PC-9 (cell line): Measurements from ENCODE around the gene SYT15. TPM values are rescaled to one million over a fixed set of nuclear protein-coding genes. Genes with fewer than 3 reads are reported as not detected.
"Not testable (repeated sequence)": the region's sequence is repeated elsewhere in the genome, so short reads cannot be mapped to it uniquely, and the experiment has no call there.

Source experiments
- BruUV-seq: library from RNA; stranded (reverse); fragments of 400-500 nt; replicated peaks from 2 replicates; lab custom pipeline; 2021; lab: Mats Ljungman, UMichigan
- CTCF ChIA-PET: fragments of 300-600 bp; sonication (Branson Sonifier 250); formaldehyde crosslinking; loops from one replicate; lab custom pipeline; 2022; ENCODE audit warnings: antibody characterized with exemption; lab: Charles Lee
- POLR2A ChIA-PET: fragments of 300-600 bp; sonication (Branson Sonifier 250); formaldehyde crosslinking; loops from one replicate; lab custom pipeline; 2022; ENCODE audit warnings: antibody characterized with exemption; ENCODE audit not compliant: unreplicated experiment; lab: Charles Lee
- DNase-seq, 2 experiments: peaks; one replicate each; pipeline versions ENCODE4 v3.0.0 to v3.0.0-alpha.2; 2015 to 2022; ENCODE audit warnings: mixed read lengths in 1 of 2
- H2AFZ ChIP-seq: fragments of 200-600 bp; sonication (generic); 2 replicates; pipeline ENCODE4 v1.8.1; 2017; ENCODE audit warnings: antibody characterized with exemption
- H3F3A ChIP-seq: fragments of 200-600 bp; sonication (generic); 2 replicates; pipeline ENCODE4 v1.8.1; 2017; ENCODE audit warnings: antibody characterized with exemption, mild to moderate bottlenecking, low read depth; ENCODE audit not compliant: insufficient read depth
- H3K27ac ChIP-seq: fragments of 200-600 bp; sonication (generic); 2 replicates; pipeline ENCODE4 v1.6.1; 2016; ENCODE audit warnings: mixed run types
- H3K27me3 ChIP-seq: fragments of 200-600 bp; sonication (generic); 2 replicates; pipeline ENCODE4 v1.6.1; 2016; ENCODE audit warnings: low read depth, mixed run types; ENCODE audit not compliant: insufficient read depth
- H3K36me3 ChIP-seq: fragments of 200-600 bp; sonication (generic); 2 replicates; pipeline ENCODE4 v1.6.1; 2016; ENCODE audit warnings: low read depth, mixed run types
- H3K4me1 ChIP-seq: fragments of 200-600 bp; sonication (generic); replicated peaks from 2 replicates; pipeline ENCODE4 v1.6.1; 2016; ENCODE audit warnings: mixed run types; ENCODE audit not compliant: insufficient read depth
- H3K4me2 ChIP-seq: fragments of 200-600 bp; sonication (generic); 2 replicates; pipeline ENCODE4 v1.6.1; 2017; ENCODE audit warnings: mixed run types
- H3K4me3 ChIP-seq: fragments of 200-600 bp; sonication (generic); 2 replicates; pipeline ENCODE4 v1.6.1; 2016; ENCODE audit warnings: mixed run types
- H3K79me2 ChIP-seq: fragments of 200-600 bp; sonication (generic); 2 replicates; pipeline ENCODE4 v1.6.1; 2017; ENCODE audit warnings: low read depth, mixed run types
- H3K9me2 ChIP-seq: fragments of 200-600 bp; sonication (generic); 2 replicates; pipeline ENCODE4 v1.8.1; 2017; ENCODE audit warnings: mild to moderate bottlenecking; ENCODE audit not compliant: insufficient read depth
- H3K9me3 ChIP-seq: fragments of 200-600 bp; sonication (generic); 2 replicates; pipeline ENCODE4 v1.8.1; 2016; ENCODE audit warnings: low read depth; ENCODE audit not compliant: insufficient read depth
- H4K20me1 ChIP-seq: fragments of 200-600 bp; sonication (generic); 2 replicates; pipeline ENCODE4 v1.8.1; 2017; ENCODE audit not compliant: insufficient read depth
- CTCF ChIP-seq: fragments of 200-600 bp; sonication (generic); conservative IDR thresholded peaks from 2 replicates; pipeline ENCODE4 v1.6.1; 2017; ENCODE audit warnings: mixed run types, antibody characterized with exemption, mild to moderate bottlenecking, moderate library complexity
- intact Hi-C: fragments of 100-400 bp; cut with micrococcal nuclease; formaldehyde crosslinking; loops from one replicate; pipeline ENCODE4 v1.10.0; 2022; ENCODE audit not compliant: unreplicated experiment
- total RNA-seq: library from RNA; stranded (reverse); gene quantifications from 2 replicates; pipeline ENCODE4 v1.2.3, GENCODE V29; 2021

The SYT15 gene
- total RNA-seq, 1 experiment from 2014 or later, result 1.9 TPM

GRCh38 chr10:46565591-46566332 is 13.2 kb upstream of the SYT15 start:
- H3K4me1 ChIP-seq, H3K4me2 ChIP-seq, H3K36me3 ChIP-seq, H4K20me1 ChIP-seq, BruUV-seq, H3K4me3 ChIP-seq, H3K27ac ChIP-seq, POLR2A ChIA-PET, H3K79me2 ChIP-seq, H3K9me3 ChIP-seq, H3K9me2 ChIP-seq, H3F3A ChIP-seq, H3K27me3 ChIP-seq, H2AFZ ChIP-seq: not testable (repeated sequence)
- DNase-seq, result peak; percentile 85 to 88
- intact Hi-C loops, result loop anchor here (5.0 kb wide), 1 partner anchor 338 kb away; no protein-coding TSS in a partner anchor
- TF ChIP-seq CTCF, result peak; percentile 82
- CTCF ChIA-PET, result interaction anchor here (0.5 kb wide), 1 partner anchor 336 kb away, joined by 3 read pairs; no protein-coding TSS in a partner anchor

- H3K9me2 ChIP-seq, H3K4me1 ChIP-seq, H3F3A ChIP-seq, BruUV-seq, H3K27ac ChIP-seq, H2AFZ ChIP-seq, CTCF ChIA-PET, H3K9me3 ChIP-seq, H3K27me3 ChIP-seq, H3K4me3 ChIP-seq, H3K36me3 ChIP-seq, H3K79me2 ChIP-seq, POLR2A ChIA-PET, H3K4me2 ChIP-seq, DNase-seq, H4K20me1 ChIP-seq: not testable (repeated sequence)
- intact Hi-C loops, result loop anchor here (5.0 kb wide), 1 partner anchor 340 kb away; no protein-coding TSS in a partner anchor
Observed at GRCh38 chr10:46567151-46567550, 11.8 kb upstream of the SYT15 start.

- H3K79me2 ChIP-seq, CTCF ChIA-PET, H3K4me1 ChIP-seq, H3K36me3 ChIP-seq, DNase-seq, intact Hi-C loops, H2AFZ ChIP-seq, BruUV-seq, H3K27ac ChIP-seq, H3K27me3 ChIP-seq, H3K9me2 ChIP-seq, H3K4me2 ChIP-seq, H3K4me3 ChIP-seq, POLR2A ChIA-PET, H4K20me1 ChIP-seq, H3K9me3 ChIP-seq, H3F3A ChIP-seq: not testable (repeated sequence)
Observed at GRCh38 chr10:46570655-46571054, 8.3 kb upstream of the SYT15 start.

GRCh38 chr10:46572765-46573164 is 6.2 kb upstream of the SYT15 start:
- H4K20me1 ChIP-seq, H3K4me1 ChIP-seq, H3K79me2 ChIP-seq, H3K9me2 ChIP-seq, H3K27me3 ChIP-seq, H3K9me3 ChIP-seq, H3F3A ChIP-seq, POLR2A ChIA-PET, H3K4me3 ChIP-seq, BruUV-seq, DNase-seq, CTCF ChIA-PET, H3K27ac ChIP-seq, H2AFZ ChIP-seq, H3K4me2 ChIP-seq, intact Hi-C loops, H3K36me3 ChIP-seq: not testable (repeated sequence)

GRCh38 chr10:46573314-46573713 is 5.6 kb upstream of the SYT15 start:
- H3K27me3 ChIP-seq, H3K27ac ChIP-seq, intact Hi-C loops, H3F3A ChIP-seq, H2AFZ ChIP-seq, H4K20me1 ChIP-seq, CTCF ChIA-PET, H3K9me2 ChIP-seq, BruUV-seq, H3K36me3 ChIP-seq, POLR2A ChIA-PET, H3K4me1 ChIP-seq, DNase-seq, H3K4me3 ChIP-seq, H3K79me2 ChIP-seq, H3K9me3 ChIP-seq, H3K4me2 ChIP-seq: not testable (repeated sequence)

- H3K36me3 ChIP-seq, H3K27me3 ChIP-seq, H3F3A ChIP-seq, CTCF ChIA-PET, intact Hi-C loops, H3K79me2 ChIP-seq, H3K4me1 ChIP-seq, H3K9me3 ChIP-seq, H3K9me2 ChIP-seq, H2AFZ ChIP-seq, H3K4me3 ChIP-seq, BruUV-seq, H3K4me2 ChIP-seq, H4K20me1 ChIP-seq, POLR2A ChIA-PET, H3K27ac ChIP-seq, DNase-seq: not testable (repeated sequence)
Observed at GRCh38 chr10:46573884-46574283, 5.0 kb upstream of the SYT15 start.
